Glomerular endothelial cell (primary cell): ENCODE data around the gene B4GALT6. TPM values are rescaled to one million over a fixed set of nuclear protein-coding genes. Genes with fewer than 3 reads are reported as not detected.

ENCODE experiments used
- DNase-seq: peaks from one replicate; pipeline ENCODE4 v3.0.0-alpha.2; 2011; ENCODE audit warnings: low read depth, low spot score; ENCODE audit errors: extremely low read depth
- total RNA-seq: library from RNA; depleted of rRNA; stranded (reverse); fragments of >200 nt; gene quantifications from 2 replicates; pipeline ENCODE4 v1.2.3, GENCODE V29; 2015

The B4GALT6 gene
- total RNA-seq, 1 donor from 2014 or later, result 10.2 TPM

DNA sequence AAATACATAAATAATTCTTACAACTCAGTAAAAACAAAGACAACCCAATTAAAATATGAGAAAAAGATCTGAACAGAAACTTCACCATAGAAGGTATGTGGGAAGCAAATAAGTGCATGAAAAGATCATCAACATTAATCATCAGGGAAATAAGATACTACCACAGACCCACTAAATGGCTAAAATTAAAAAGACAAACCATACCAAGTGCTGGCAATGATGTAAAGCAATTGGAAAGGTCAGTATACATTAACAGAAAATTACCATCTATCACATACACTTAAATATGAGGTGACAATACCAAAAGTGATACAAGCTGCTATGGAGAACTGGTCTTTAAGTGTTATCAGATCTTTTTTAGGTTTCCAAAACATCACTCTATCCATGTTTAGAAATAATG is 48.0 kb downstream of the B4GALT6 start:
- no peak for DNase-seq

DNA sequence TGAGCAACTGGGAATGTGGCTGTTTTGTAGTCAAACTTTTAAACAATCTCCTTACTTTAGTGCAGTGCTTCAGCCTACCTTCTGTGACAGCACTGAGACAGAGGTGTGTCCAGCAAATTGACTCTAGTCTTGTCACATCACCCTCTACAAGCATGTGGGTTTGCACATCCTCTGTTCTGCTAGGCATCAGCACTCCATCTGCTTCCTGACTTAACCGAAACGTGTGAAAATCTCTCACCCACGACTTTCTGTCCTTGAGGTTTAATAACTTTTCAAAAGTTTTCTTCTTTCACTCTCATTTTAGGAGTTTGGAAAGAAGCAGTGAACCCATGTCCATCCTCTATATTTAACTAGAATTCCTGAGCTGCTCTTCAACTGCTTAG is 50.1 kb downstream of the B4GALT6 start:
- DNase-seq, result no peak

DNA sequence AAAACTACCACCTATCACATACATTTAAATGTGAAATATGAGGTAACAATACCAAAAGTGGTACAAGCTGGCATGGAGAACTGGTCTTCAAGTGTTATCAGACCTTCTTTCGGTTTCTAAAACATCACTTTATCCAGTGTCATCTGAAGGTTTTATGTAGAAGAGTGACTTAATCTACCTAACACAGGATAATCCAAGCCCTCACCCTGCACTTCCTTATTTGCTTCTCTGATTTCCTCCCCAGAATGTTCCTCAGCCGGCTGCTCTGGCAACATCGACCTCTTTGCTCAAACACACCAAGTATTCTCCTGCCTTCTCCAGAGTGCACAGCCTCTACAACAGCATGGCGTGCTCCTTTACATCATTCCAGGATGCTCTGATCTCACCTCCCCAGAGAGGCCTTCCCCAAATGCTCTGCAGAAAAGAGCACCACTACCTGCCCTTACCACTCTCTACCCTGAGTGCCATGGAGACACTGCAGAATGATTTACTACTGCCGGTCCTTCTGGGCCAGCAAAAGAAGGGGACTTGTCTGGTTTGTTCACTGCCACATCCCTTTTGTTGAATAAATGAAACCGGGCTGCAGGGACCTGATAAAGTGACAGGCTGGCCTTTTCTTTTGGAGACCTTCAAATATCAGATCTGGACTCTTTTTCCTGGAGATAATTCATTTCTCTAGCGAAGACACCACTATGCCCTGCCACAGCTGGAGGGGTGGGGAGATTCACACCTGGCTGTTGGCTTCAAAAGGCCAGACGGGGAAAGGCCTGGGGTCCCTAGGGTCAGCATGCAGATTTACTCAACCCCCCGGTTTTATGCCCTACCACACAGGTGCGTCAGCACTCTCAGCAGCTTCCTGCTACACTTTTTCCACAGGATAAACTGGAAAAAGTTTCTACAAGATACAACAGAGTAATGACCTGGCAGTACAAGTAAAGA is 50.7 kb downstream of the B4GALT6 start:
- DNase-seq, result no peak

DNA sequence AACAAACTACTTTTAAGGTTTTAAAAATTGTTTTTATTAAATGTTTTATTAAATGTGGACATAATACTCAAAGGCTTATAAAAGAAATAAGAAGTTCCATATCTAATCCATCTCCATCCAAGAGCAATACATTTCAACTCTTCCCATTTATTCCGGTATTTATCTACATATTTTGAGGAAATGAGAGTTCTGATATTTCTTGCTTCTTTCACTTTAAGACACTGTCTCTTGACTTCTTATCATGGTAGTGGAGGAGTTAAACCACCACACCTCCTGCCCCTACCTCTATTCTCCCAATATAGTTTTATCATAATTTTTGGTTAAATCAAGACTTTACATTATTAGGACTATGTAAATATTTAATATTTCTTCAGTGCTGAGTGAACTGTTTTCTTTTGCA is 52.0 kb downstream of the B4GALT6 start:
- no peak for DNase-seq

DNA sequence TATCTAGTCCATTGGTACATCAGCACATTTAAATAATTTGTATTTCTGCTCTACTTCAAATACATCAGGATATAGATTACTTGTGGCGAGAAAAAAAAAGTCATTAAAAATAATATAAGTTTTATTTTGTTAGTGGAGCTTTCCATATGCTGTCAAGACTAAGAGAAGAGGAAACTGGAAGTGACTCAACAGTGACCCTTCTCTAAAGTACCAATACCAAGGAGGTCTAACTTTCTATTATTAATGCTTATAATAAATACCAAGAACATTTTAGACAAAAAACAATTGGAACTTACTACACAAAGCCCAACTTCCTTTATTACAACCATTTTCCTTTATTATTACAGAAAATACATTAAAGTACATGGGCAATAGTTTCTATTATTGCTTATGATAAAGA is 52.9 kb downstream of the B4GALT6 start:
- no peak for DNase-seq

DNA sequence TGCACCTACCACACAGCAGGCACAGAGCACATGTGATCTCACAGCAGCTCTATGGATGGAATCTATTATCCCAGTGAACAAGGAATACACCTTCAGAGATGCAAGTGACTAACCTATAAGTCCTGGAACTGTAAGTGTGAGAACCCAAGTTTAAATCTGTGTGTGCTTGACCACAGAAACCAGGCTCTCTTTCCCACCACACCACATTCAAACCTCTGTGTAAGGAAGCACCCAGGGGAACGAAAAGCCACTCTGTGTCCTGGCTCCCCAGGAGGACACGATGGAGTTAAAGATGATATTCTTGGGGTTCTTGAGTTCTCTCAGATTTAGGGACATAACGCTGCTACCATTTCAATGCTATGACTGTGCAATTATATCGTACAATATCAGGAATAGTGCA is 53.8 kb downstream of the B4GALT6 start:
- no peak for DNase-seq

DNA sequence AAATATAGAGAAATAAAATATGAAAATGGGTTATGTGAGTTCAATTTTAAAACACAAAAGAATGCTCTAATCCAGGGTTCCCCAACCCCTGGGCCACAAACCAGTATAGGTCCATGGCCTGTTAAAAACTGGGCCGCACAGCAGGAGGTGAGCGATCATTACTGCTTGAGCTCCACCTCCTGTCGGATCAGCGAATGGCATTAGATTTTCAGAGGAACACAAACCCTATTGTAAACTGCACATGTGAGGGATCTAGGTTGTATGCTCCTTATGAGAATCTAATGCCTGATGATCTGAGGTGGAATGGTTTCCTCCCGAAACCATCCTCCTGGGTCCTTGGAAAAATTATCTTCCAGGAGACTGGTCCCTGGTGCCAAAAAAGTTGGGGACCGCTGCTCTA is 58.0 kb downstream of the B4GALT6 start:
- no peak for DNase-seq

DNA sequence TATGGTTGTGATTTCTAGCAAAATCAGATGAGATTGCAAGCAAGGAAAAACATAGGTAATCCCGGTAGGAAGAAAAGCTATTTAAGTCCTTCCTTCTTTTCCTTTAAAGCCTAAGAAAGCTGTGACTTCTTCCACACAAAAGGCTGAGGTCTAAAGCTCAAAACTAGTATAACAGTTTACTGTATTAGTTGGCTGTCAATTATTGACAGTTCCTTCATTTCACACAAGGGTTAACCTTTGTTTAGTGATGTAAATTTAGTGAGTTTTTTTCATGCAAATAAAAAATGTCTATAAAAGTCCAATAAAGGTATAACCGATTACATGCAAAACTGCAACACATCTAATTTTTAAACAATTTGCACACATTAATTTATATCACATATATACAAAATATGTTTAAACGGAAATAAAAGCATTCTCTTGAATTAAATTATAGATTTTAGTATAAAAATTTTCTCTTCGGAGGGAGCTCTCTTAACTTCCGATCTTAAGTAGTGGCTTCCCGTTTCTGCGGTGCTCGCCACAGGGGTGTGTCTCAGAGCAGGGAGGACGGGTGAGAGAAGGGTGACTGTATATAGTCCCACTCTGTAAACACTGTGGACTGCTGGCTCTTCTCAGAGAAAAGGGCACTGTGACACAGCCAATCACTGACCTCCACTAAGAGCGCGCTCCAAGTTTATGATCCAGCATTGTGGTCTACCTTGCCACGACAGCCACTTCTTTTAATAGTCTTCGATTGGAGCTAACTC is 59.3 kb downstream of the B4GALT6 start:
- DNase-seq, result no peak

DNA sequence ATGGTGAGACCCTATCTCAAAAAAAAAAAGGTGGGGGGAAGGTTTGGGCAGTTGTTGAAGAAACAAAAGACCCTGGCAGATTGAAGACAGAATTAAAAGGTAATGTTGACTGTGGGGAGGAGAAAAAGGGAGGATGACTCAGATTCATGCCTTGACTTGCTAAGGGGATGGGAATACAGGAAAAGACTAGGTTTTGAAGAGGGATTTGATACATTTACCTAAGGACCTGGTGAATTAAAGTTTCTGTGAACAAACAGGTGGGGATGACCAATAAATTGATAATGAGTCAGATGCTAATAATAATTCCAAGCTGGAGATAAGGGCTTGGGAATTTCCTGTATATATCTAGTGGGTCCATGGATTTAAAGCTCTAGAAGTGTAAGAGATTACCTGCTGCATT is 65.1 kb downstream of the B4GALT6 start:
- no peak for DNase-seq

DNA sequence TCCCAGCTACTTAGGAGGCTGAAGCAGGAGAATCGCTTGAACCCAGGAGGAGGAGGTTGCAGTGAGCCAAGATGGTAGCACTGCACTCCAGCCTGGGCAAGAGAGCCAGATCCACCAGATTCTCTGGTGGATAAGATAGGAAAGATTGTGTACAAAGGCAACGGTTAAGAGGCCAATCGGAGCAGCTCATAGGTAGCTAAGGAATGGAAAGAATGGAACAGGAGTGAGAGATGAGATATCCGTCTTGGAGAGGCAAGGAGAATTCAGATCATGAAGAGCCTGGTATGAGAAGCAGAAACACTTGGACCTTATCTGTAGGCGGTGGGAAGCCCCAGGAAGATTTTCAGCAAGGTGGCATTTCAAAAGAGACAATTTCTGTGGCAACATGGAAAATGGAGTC is 65.6 kb downstream of the B4GALT6 start:
- DNase-seq, result no peak

DNA sequence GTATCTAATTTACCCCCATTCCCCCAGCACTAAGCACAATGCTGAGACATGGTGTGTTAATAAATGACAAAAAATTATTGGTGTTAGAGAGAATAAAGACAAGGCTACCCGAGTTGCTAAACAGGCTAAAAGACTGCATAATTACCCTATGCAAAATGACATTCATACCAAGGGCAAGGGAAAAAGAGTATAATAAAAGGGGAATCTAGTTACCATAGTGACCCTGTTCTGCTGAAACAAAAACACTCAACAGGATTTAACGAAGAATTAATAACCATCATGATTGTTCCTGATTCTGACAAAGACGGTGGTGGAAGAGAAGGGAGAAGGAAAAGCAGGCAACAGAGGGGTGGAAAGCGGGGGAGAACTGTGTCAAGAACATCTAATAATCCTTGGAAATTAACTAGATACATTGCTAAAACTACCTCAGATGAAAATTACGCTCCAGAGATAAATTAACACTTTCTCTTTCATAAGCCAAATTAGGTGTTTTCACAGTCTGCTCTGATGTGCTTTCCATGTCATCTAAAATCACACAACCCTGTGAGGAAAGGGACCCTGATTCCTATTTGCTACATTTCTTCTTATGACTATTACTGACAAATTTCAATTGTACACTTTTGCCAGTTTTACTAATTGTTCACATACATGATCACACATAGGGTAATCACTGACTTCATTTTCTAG is 67.2 kb downstream of the B4GALT6 start:
- DNase-seq, result no peak

DNA sequence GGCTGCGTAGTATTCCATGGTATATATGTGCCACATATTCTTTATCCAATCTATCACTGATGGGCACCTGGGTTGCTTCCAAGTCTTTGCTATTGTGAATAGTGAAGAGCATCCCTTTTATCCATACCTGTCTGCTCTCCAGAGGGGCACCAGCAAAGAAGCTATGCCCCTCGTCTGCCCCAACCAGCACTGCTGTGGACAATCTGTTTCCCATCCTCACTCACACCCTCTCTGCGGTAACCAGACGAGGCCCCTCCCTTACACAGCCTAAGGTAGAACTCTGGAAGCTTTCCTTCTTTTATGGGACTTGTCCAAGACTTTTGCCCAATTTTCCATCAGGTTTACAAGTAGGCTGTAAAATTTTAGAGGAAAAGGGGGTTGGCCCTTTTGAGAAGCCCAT is 67.8 kb downstream of the B4GALT6 start:
- DNase-seq, result no peak

DNA sequence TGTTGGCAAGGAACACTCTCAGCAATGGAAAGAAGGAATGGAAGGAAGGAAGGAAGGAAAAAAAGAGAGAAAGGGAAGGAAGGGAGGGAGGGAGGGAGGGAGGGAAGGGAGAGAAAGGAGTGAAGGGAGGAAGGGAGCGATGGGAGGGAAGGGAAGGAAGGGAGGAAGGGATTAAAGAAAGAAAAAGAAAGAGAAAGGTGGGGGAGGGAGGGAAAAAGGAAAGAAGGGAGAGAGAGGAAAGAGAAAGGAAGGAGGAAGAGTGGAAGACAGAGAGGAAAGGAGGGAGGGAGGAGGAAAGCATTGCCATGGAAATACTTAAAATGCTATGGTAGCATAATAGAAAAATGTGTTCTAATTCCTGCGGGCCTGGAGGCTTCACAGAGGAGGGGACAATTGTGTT is 70.3 kb downstream of the B4GALT6 start:
- no peak for DNase-seq

DNA sequence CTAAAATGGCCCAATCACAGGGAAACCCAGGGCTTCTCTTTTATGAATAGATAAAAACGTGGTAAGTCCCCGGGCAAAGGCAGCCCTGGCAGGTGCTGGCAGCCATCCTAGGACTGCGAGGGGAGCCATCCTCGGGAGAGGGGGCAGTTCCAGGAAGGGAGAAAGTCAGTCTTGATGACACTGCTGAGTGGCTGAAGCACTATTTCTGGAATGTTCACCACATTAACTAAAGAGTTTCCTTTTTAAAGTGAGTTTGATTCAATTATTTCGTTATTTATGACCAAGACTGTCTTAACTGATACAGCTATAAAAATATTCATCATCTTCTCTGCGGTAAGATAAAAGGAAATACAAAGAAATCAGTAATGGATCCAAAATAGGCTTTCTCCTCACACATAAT is 72.3 kb downstream of the B4GALT6 start:
- no peak for DNase-seq

DNA sequence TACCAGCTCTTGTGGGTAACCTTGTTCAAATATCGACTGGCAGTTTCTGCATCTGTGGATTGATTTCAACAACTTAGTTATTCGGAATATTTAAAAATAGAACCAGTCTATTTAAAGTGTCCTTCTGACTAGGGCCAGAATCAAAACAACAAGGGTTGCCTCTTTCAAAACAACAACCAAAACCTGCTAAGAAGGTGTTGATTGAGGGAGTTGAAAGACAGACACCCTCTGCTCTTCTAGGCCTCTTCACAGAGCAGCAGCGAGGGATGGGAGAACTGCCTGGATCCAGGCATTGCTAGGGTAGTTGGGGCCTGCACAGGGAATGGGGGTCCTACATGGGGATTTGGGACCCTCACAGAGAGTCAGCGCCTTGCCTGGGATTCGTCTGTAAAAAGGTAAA is 72.9 kb downstream of the B4GALT6 start:
- DNase-seq, result no peak

DNA sequence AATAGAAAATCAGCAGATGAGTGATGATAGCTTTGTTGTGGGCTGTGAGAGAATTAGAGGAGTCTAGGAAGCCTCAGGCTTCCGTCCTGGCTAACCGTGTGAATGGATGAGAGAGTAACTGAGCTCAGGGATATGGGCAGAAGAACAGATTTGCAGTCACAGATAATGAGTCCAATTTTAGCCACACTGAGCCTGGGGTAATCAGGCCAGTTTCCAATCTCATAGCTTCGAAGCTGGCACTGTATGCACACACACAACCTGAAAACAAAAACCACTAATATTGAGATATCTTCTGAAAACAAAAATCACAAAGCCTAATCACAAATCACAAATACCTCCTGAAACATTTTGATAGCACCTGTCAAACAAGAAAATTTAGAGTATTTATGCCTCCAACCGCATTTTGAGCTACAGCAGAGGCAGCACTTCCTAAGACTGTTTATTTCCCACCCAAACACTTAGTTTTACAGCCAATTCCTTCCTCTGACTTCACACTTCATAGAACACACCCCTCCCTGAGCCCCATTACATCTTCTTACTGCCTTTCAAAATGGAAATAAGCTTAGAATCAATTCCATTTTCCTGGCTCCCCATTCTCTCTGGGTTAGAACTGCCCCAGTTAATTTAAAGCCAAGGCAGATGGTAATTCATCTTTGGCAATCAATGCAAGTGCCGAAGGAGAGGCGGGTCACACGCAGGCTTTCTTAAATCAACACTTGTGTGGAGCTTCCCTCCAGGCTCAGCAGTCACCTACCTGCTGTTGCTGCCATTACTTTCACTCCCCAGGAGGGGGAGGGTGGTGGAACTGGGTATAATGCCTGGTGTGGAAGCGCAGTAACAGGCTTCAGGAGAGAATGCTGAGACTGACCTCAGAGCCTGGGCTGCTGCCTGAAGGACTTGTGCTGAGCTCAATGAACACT is 73.8 kb downstream of the B4GALT6 start:
- no peak for DNase-seq

DNA sequence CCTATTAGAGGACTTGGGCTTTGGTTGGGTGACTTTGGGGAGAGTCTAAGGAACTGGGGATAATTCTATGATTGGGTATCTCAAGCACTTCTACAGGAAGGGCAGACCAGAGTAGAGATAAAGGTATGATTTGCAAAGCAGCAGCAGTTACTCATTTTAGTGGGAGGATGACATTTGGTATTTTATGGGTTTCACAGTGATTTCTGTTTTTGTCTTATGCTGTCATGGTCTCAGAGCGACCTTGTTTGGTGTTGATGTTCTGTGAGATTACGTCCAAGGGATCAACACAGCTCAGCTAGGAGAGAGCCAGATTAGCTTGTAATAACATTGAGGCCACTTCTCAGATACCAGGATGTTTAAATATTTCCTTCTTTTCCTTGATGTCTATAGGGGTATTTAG is 74.5 kb downstream of the B4GALT6 start:
- no peak for DNase-seq

DNA sequence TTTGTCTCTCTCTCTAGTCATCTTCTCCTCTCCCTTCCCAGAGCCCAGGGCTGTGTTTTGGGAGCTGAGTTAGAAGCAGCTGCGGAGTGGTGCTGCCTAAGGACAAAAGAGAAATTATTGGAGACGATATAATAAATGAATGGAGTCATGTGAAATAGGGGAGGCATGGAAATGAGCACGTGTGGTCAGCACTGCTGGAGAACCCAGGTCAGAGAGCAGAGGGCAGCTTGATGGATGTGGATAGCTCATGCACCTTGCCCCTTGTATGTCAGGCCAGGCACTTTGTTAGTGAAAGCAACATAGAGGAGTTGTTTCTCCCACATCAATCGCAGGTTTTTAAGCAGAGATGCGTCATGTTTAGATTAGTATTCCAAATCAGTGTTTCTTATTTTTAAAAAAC is 77.0 kb downstream of the B4GALT6 start:
- DNase-seq, result no peak

DNA sequence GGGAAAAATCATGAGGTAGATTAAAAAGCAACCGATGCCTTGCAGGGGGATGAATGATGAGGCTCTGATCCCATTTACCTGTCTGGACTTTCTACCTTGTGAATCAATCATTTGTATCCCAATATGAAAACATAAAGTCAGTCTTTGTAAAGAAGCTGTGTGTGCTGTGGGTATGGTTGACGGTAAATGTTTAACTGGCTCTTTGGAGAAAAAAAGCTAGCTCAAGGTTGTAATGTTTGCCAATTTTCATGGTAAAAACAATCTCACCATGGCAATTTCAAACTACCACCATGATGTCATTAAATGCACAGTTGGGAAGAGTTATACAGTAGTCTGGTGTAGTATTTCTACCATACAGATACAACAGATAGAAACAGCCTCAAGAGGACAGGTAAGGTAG is 78.1 kb downstream of the B4GALT6 start:
- DNase-seq, result no peak

DNA sequence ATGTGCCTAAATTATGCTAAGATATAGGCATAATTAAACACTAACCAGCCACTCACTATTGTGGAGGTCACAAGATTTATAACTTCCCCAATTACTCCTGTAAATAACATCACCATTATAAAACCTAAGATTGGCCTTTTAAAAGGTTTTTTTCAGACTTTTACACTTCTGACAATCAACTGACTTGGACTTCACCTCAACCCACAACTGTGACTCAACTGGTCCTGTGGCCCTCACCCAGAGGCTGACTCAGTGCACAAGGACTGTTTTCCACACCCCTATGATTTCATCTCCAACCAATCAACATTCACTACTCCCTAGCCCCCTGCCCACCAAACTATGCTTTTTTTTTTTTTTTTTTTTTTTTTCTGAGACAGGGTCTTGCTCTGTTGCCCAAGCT is 81.1 kb downstream of the B4GALT6 start:
- no peak for DNase-seq
